Measurements from ENCODE around the gene SPATA24.

- TF ChIP-seq, protein P1, sequence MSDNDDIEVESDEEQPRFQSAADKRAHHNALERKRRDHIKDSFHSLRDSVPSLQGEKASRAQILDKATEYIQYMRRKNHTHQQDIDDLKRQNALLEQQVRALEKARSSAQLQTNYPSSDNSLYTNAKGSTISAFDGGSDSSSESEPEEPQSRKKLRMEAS (IDR thresholded peaks at IDR 0.05), result no peak
- no peak for TF ChIP-seq POLR2AphosphoS5 (IDR thresholded peaks at IDR 0.05; ENCODE audit: low read depth, low read length)
- TF ChIP-seq ELF1 (IDR thresholded peaks at IDR 0.05; ENCODE audit: borderline replicate concordance, low read depth), result no peak
- no peak for TF ChIP-seq CTCF (IDR thresholded peaks at IDR 0.05 in 2 of 3, conservative IDR thresholded peaks at IDR 0.05 in 1 of 3; ENCODE audit: borderline replicate concordance in 1 of 3, insufficient read depth in 1 of 3, low read depth in 2 of 3, low read length in 2 of 3)
- no peak for TF ChIP-seq EZH2 (IDR thresholded peaks at IDR 0.05)
- no peak for TF ChIP-seq JUND (IDR thresholded peaks at IDR 0.05)
Measured at GRCh38 chr5:139426203-139426885, 22.5 kb upstream of the SPATA24 start.
